T-helper 1 cell (primary cell): ENCODE measurements around the gene PRELID2.
"Not testable (repeated sequence)": the region's sequence is repeated elsewhere in the genome, so short reads cannot be mapped to it uniquely, and the experiment has no call there.

Source experiments
- DNase-seq, 5 donors: peaks; one replicate each; pipeline ENCODE4 v3.0.0-alpha.2; 2012 to 2020

PRELID2 gene

DNA sequence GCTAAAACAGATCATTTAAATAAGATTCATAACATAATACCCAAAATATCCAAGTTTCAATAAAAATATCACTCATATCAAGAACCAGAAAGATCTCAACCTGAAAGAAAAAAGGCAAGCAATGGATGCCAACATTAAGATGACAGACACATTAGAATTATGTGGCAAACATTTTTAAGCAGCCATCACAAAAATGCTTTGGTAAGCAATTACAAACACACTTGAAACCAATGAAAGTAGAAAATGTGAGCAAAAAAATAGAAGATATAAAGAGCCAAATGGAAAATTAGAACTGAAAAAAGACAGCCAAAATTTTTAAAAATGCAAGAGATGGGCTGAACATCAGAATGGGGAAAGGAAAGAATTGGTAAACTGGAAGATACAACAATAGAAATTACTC, 96.9 kb downstream of the PRELID2 start:
- DNase-seq = no peak

DNA sequence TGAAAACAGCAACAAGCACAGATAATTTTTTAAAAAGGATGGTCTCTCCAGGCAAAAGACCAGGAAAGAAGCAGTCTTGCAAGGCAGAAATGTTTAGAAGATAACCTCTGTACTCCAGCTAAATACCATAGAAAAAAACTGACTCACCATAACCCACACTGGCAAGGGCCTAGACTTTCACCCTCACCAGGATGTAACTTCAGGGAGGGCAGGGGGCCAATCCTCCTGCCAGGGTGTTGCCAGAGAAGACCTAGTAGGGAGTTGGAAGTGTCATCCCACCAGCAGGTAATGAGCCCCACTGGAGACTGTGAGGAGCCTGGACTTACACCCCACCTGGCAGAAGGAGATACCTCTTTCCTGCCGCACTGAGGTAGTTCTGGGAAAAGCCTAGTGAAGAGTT, 97.6 kb downstream of the PRELID2 start:
- DNase-seq = no peak

DNA sequence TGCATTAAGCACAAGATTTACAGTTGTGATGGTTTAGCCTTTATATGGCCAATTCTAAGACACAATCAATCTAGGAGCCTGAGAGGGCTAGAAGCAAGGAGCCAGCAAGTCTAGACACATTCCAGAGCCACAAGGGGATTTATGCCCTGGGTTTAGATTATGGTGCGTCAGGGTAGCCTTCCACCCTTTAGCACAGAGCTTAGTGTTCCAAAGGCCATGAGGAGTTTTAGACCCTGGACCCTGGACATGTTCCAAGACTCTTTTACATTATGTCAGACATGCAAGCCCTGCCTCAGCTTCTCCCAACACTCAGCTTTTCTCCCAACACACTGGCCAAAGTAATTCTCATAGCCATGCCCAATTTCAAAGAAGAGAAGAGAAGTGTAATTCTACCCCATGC, 105.2 kb downstream of the PRELID2 start:
- DNase-seq = not testable (repeated sequence)

DNA sequence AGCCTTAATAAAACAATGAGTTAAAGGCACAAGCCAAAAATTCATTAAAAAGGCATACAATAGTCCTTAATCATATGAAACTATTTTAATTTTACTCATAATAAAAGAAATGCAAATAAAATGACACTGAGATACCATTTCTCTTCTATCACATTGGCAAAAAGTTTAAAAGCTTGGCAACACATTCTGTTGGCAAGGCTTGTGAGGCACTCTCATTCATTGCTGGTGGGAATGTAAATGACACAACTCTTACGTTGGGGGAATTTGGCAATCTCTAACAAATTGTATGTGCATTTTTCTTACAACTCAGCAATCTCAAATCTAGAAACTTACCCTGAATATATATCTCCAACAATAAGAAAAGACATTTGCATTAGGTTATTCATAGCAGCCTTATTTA, 111.6 kb downstream of the PRELID2 start:
- DNase-seq = no peak

DNA sequence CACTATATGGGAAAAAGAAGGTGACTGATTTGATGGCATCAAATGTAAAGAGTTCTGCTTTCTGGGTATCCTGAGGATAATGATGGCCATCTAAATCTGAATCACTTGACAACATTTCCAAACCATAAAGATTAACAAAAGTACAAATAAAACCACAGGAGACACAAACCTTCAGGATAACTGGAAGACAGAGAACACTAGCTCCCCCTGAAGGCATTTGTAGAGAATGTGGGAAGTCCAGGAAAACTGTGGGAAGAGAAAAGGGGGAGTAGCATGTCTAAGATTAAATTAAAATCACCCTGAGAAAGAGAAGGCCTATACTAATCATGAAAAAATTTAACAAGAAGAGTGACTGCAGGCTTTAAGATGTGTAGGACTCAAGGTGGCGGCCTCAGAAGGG, 116.2 kb downstream of the PRELID2 start:
- DNase-seq = no peak

DNA sequence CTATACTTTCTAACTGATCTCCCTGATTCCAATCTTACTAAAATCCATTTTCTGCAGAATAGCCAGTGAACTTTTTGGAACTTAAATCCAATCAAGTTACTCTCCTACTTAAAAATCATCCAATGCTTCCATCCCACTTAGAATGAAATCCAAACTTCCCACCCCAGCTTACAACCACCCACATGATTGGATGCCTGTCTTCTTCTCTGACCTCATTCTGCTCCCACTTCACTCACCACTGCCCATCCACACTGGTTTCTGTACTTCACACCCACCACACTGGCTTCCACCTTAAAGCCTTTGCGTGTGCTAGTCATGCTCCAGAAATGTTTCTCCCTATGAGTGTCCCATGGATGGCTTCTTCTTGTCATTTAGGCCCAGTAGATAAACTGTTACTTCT, 119.7 kb downstream of the PRELID2 start:
- DNase-seq = no peak

DNA sequence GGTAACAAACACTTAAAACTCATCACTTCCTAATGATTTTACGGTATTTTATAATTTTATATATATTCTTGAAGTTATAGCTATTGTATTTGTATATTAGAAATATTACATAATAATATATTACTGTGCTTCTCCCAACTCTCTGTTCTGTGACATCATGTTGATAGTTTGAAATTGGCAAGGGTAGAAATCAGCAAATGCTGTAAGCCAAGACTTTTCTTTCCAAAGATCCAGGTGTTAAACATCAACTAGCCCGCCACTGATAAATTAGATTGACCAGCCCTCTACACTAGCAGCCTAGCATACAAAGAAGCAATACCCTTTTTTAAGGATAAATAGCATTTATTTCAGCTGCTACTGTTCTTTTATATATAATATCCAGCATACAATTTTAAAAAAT, 122.9 kb downstream of the PRELID2 start:
- DNase-seq = no peak

DNA sequence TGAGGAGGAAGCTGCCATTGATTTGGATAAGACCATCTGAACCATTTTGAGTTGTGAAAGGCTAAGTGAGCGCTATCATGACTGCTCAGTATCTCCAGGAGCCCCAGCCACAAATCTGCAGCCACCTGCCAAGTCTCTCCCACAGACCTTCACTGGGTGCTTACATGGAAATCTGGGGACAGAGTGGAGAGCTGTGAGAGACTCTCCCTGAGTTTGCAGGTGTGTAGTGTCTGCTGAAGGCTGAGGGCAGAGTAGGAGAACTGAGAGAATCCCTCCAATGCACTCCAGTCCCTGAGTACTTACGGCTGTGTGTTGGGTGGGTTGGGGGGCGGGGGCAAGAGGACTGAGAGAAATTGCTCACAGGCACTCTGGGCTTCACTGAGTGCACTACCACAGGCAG, 123.7 kb downstream of the PRELID2 start:
- no peak for DNase-seq
